Kidney tubule cell (primary cell): Measurements from ENCODE around the gene SLC7A6OS.

Experiments used
- DNase-seq: peaks from one replicate; pipeline ENCODE4 v3.0.0-alpha.2; 2018; ENCODE audit warnings: low spot score

SLC7A6OS gene

GRCh38 chr16:68344252-68344651 lies 33.5 kb upstream of the SLC7A6OS start:
- DNase-seq = no peak

- DNase-seq = no peak
These were observed 32.4 kb upstream of the SLC7A6OS start for GRCh38 chr16:68343137-68343536.

GRCh38 chr16:68342620-68343019 lies 31.9 kb upstream of the SLC7A6OS start:
- DNase-seq = no peak

GRCh38 chr16:68339214-68339613 lies 28.5 kb upstream of the SLC7A6OS start:
- DNase-seq = no peak

GRCh38 chr16:68338326-68339119 lies 27.8 kb upstream of the SLC7A6OS start:
- no peak for DNase-seq

- DNase-seq = no peak
These were observed 24.4 kb upstream of the SLC7A6OS start for GRCh38 chr16:68335175-68335574.

GRCh38 chr16:68332411-68333121 lies 21.8 kb upstream of the SLC7A6OS start:
- peak; percentile 16 for DNase-seq

- no peak for DNase-seq
These were observed 21.2 kb upstream of the SLC7A6OS start for GRCh38 chr16:68331879-68332410.

GRCh38 chr16:68328860-68329390 lies 18.2 kb upstream of the SLC7A6OS start:
- no peak for DNase-seq

GRCh38 chr16:68328151-68328859 lies 17.6 kb upstream of the SLC7A6OS start:
- DNase-seq = peak; percentile 88

- peak; percentile 40 for DNase-seq
These were observed 14.1 kb upstream of the SLC7A6OS start for GRCh38 chr16:68324780-68325357.

GRCh38 chr16:68324336-68324735 lies 13.6 kb upstream of the SLC7A6OS start:
- no peak for DNase-seq

- peak; percentile 67 for DNase-seq
These were observed 8.6 kb upstream of the SLC7A6OS start for GRCh38 chr16:68319185-68319908.

- no peak for DNase-seq
These were observed 2.4 kb upstream of the SLC7A6OS start for GRCh38 chr16:68313116-68313515.

- no peak for DNase-seq
These were observed 341 bp downstream of the SLC7A6OS start for GRCh38 chr16:68310437-68310773.

GRCh38 chr16:68309799-68310198 lies 947 bp downstream of the SLC7A6OS start:
- DNase-seq = no peak

- no peak for DNase-seq
These were observed 4.1 kb downstream of the SLC7A6OS start for GRCh38 chr16:68306633-68307032.

GRCh38 chr16:68300734-68301459 lies 9.8 kb downstream of the SLC7A6OS start:
- DNase-seq = no peak

GRCh38 chr16:68299571-68300453 lies 10.9 kb downstream of the SLC7A6OS start:
- DNase-seq = no peak
